HCT116 (cell line): ENCODE data around the gene RNF180. TPM values are rescaled to one million over a fixed set of nuclear protein-coding genes. Genes with fewer than 3 reads are reported as not detected.

Experiments
- ATAC-seq: fragments of 200-7000 bp; cut with Tn5 transposase; 2 replicates; pipeline ENCODE4 v1.9.1; 2020; ENCODE audit warnings: mild to moderate bottlenecking, moderate library complexity
- BruUV-seq: library from RNA; stranded (reverse); fragments of 400-500 nt; replicated peaks from 2 replicates; lab custom pipeline; 2021; lab: Mats Ljungman, UMichigan
- CTCF ChIA-PET: fragments of 300-600 bp; sonication (Branson Sonifier 250); formaldehyde crosslinking; loops from one replicate; lab custom pipeline; 2021; ENCODE audit warnings: antibody characterized with exemption; lab: Charles Lee
- POLR2A ChIA-PET: fragments of 300-600, 350-600 bp; sonication (Branson Sonifier 250); formaldehyde crosslinking; loops from one replicate; lab custom pipeline; 2021; ENCODE audit warnings: antibody characterized with exemption; lab: Charles Lee
- RAD21 ChIA-PET, 2 experiments: fragments of 300-600 bp; sonication (Branson Sonifier 250); formaldehyde crosslinking; loops; one replicate each; lab custom pipeline; 2023; ENCODE audit warnings: low total read pairs in 2 of 2; ENCODE audit not compliant: uncharacterized antibody in 2 of 2, unreplicated experiment in 2 of 2, low non-redundant PET in 1 of 2; lab: Charles Lee
- DNase-seq: peaks from one replicate; pipeline ENCODE4 v3.0.0-alpha.2; 2010; ENCODE audit warnings: low read depth, low spot score
- H2AFZ ChIP-seq: fragments of 200-600 bp; shearing (Covaris generic), sonication (generic); 2 replicates; pipeline ENCODE4 v1.6.1; 2017; ENCODE audit warnings: low read depth, mixed run types, mixed read lengths, antibody characterized with exemption, low read length; ENCODE audit not compliant: poor library complexity, severe bottlenecking
- H3K27ac ChIP-seq: 2 replicates; pipeline ENCODE4 v1.5.1; 2012; ENCODE audit warnings: low read depth, low read length
- H3K27me3 ChIP-seq: fragments of 200-600 bp; sonication (generic); 2 replicates; pipeline ENCODE4 v1.6.1; 2016; ENCODE audit warnings: mixed run types, low read length, mixed read lengths; ENCODE audit not compliant: insufficient read depth
- H3K36me3 ChIP-seq, 2 experiments: fragments of 200-500 bp in 1 of 2; fragments of 200-600 bp in 1 of 2; sonication (Bioruptor generic) in 1 of 2; sonication (generic) in 1 of 2; 2 replicates each; pipeline versions ENCODE4 v1.5.1 to v1.6.1; 2014 to 2016; ENCODE audit warnings: low read length in 2 of 2, inconsistent platforms in 1 of 2, mixed read lengths in 1 of 2, mixed run types in 1 of 2; ENCODE audit not compliant: insufficient read depth in 2 of 2, control insufficient read depth in 1 of 2
- H3K4me1 ChIP-seq, 2 experiments: fragments of 200-600 bp in 1 of 2; sonication (generic) in 1 of 2; 2 replicates each; pipeline versions ENCODE4 v1.5.1 to v1.6.1; 2012 to 2017; ENCODE audit warnings: low read length in 2 of 2, inconsistent platforms in 1 of 2, mild to moderate bottlenecking in 1 of 2, mixed read lengths in 1 of 2, mixed run types in 1 of 2, moderate library complexity in 1 of 2; ENCODE audit not compliant: insufficient read depth in 2 of 2, control insufficient read depth in 1 of 2
- H3K4me2 ChIP-seq: fragments of 200-600 bp; sonication (generic); 2 replicates; pipeline ENCODE4 v1.6.1; 2017; ENCODE audit warnings: mixed run types, low read length, mixed read lengths
- H3K4me3 ChIP-seq, 2 experiments: fragments of 200-600 bp in 1 of 2; sonication (generic) in 1 of 2; replicated peaks in 1 of 2; 2 replicates each; pipeline ENCODE4 v1.5.1; 2011 to 2016; ENCODE audit warnings: low read length in 2 of 2, control low read depth in 1 of 2, low read depth in 1 of 2, mild to moderate bottlenecking in 1 of 2, mixed read lengths in 1 of 2, mixed run types in 1 of 2
- H3K79me2 ChIP-seq: fragments of 200-600 bp; sonication (generic); 2 replicates; pipeline ENCODE4 v1.6.1; 2017; ENCODE audit warnings: mild to moderate bottlenecking, mixed run types, low read length, moderate library complexity, mixed read lengths; ENCODE audit not compliant: insufficient read depth
- H3K9ac ChIP-seq: fragments of 200-600 bp; sonication (generic); 2 replicates; pipeline ENCODE4 v1.6.1; 2016; ENCODE audit warnings: low read length, mixed read lengths
- H3K9me2 ChIP-seq: fragments of 200-600 bp; sonication (generic), shearing (Covaris generic); 2 replicates; pipeline ENCODE4 v1.6.1; 2017; ENCODE audit warnings: mixed run types, mild to moderate bottlenecking, moderate library complexity; ENCODE audit not compliant: insufficient read depth
- H3K9me3 ChIP-seq, 2 experiments: fragments of 200-500 bp in 1 of 2; fragments of 200-600 bp in 1 of 2; sonication (Bioruptor generic) in 1 of 2; sonication (generic) in 1 of 2; 2 replicates each; pipeline ENCODE4 v1.6.1; 2014 to 2017; ENCODE audit warnings: low read length in 2 of 2, mixed read lengths in 2 of 2, inconsistent platforms in 1 of 2, low read depth in 1 of 2, mild to moderate bottlenecking in 1 of 2, mixed run types in 1 of 2, moderate library complexity in 1 of 2; ENCODE audit not compliant: control insufficient read depth in 1 of 2, insufficient read depth in 1 of 2
- H4K20me1 ChIP-seq: fragments of 200-600 bp; sonication (generic), shearing (Covaris generic); 2 replicates; pipeline ENCODE4 v1.6.1; 2017; ENCODE audit warnings: mixed run types, mild to moderate bottlenecking, moderate library complexity; ENCODE audit not compliant: insufficient read depth
- CTCF ChIP-seq, 3 experiments: fragments of 200-600 bp in 1 of 3; sonication (generic) in 1 of 3; IDR thresholded peaks in 2 of 3; conservative IDR thresholded peaks in 1 of 3; 2 replicates each; pipeline ENCODE4 v1.5.1; 2012 to 2017; ENCODE audit warnings: low read depth in 2 of 3, low read length in 2 of 3, antibody characterized with exemption in 1 of 3, borderline replicate concordance in 1 of 3, control low read depth in 1 of 3, mild to moderate bottlenecking in 1 of 3, mixed read lengths in 1 of 3, mixed run types in 1 of 3, moderate library complexity in 1 of 3; ENCODE audit not compliant: insufficient read depth in 1 of 3
- JUND ChIP-seq: IDR thresholded peaks from 2 replicates; pipeline ENCODE4 v1.6.1; 2012
- POLR2A ChIP-seq: IDR thresholded peaks from 2 replicates; pipeline ENCODE4 v1.7.0; 2011; ENCODE audit warnings: borderline replicate concordance; ENCODE audit not compliant: insufficient read depth, insufficient read length; ENCODE audit errors: extremely low read depth
- SIN3A ChIP-seq: IDR thresholded peaks from 2 replicates; pipeline ENCODE4 v1.6.1; 2012; ENCODE audit warnings: low read depth
- intact Hi-C: fragments of 100-400 bp; cut with micrococcal nuclease; formaldehyde crosslinking; loops from 2 replicates; pipeline ENCODE4 v1.10.0; 2022
- total RNA-seq: library from RNA; stranded (reverse); gene quantifications from one replicate; pipeline ENCODE4 v1.2.1, GENCODE V29; 2021; ENCODE audit not compliant: unreplicated experiment

The RNF180 gene
- total RNA-seq, 1 experiment from 2014 or later: not detected

- H3K4me1 ChIP-seq: no peaks in the 10 kb centered on the region
- no peaks in the 10 kb centered on the region for H3K79me2 ChIP-seq
- ChIA-PET RAD21 (no interaction called here), CTCF (no interaction called here), POLR2A (no interaction called here)
- no peak overlapping the region for H3K9ac ChIP-seq
- no TSS peak for BruUV-seq
- no peak for DNase-seq
- H3K27ac ChIP-seq: no peak overlapping the region
- no peaks in the 10 kb centered on the region for H3K9me2 ChIP-seq
- no peak overlapping the region for H3K4me3 ChIP-seq
- intact Hi-C loops: no loop called here
- ATAC-seq: no peak
- no peaks in the 10 kb centered on the region for H3K36me3 ChIP-seq
- H3K9me3 ChIP-seq: no peaks in the 10 kb centered on the region
- H3K4me2 ChIP-seq: no peak overlapping the region
- no peak overlapping the region for H2AFZ ChIP-seq
- H3K27me3 ChIP-seq: no peaks in the 10 kb centered on the region
- no peaks in the 10 kb centered on the region for H4K20me1 ChIP-seq
- no peak for TF ChIP-seq SIN3A
- TF ChIP-seq, all 23 proteins: peak for 0
These were observed 174.7 kb downstream of the RNF180 start for GRCh38 chr5:64340293-64340692.

GRCh38 chr5:64341340-64341739 lies 175.7 kb downstream of the RNF180 start:
- no peak for DNase-seq
- RAD21 ChIA-PET: no interaction called here

More at GRCh38 chr5:64341340-64341739, 175.7 kb downstream of the RNF180 start:
- Histone ChIP-seq H3K27ac (no peak overlapping the region), H3K27me3 (no peaks in the 10 kb centered on the region), H3K9me2 (no peaks in the 10 kb centered on the region), H3K4me2 (no peak overlapping the region), H3K4me1 (no peaks in the 10 kb centered on the region), H3K36me3 (no peaks in the 10 kb centered on the region), H3K9ac (no peak overlapping the region), H3K79me2 (no peaks in the 10 kb centered on the region), H2AFZ (no peak overlapping the region), H3K4me3 (no peak overlapping the region), H4K20me1 (no peaks in the 10 kb centered on the region), H3K9me3 (no peaks in the 10 kb centered on the region)
- BruUV-seq: no TSS peak
- ChIA-PET CTCF (no interaction called here), POLR2A (no interaction called here)
- TF ChIP-seq CTCF (IDR thresholded peaks at IDR 0.05 in 2 of 3, conservative IDR thresholded peaks at IDR 0.05 in 1 of 3; ENCODE audit: borderline replicate concordance in 1 of 3, insufficient read depth in 1 of 3, low read depth in 2 of 3, low read length in 2 of 3): no peak
- TF ChIP-seq JUND: no peak
- no peak for TF ChIP-seq POLR2A
- ATAC-seq: no peak
- intact Hi-C loops: no loop called here
